Natural killer cell (primary cell): ENCODE data around the gene SH3PXD2A. TPM values are rescaled to one million over a fixed set of nuclear protein-coding genes. Genes with fewer than 3 reads are reported as not detected.

ENCODE experiments used
- ATAC-seq, 3 donors: fragments of 150-1000 bp in 2 of 3; fragments of 200-7000 bp in 1 of 3; cut with Tn5 transposase; 1 replicate in 1 of 3; 2 replicates in 2 of 3; pipeline ENCODE4 v1.10.0; 2021; ENCODE audit warnings: mild to moderate bottlenecking in 2 of 3, moderate library complexity in 2 of 3
- DNase-seq, 2 donors: peaks; one replicate each; pipeline versions ENCODE4 v3.0.0 to v3.0.0-alpha.2; 2013 to 2021; ENCODE audit warnings: mixed read lengths in 1 of 2
- H3K27ac ChIP-seq: one replicate; pipeline ENCODE4 v1.5.1; 2013; ENCODE audit warnings: mild to moderate bottlenecking, low read length
- H3K27me3 ChIP-seq: one replicate; pipeline ENCODE4 v1.6.1; 2013; ENCODE audit warnings: low read length; ENCODE audit not compliant: control insufficient read depth, insufficient read depth
- H3K36me3 ChIP-seq: one replicate; pipeline ENCODE4 v1.6.1; 2013; ENCODE audit warnings: low read length; ENCODE audit not compliant: control insufficient read depth, insufficient read depth
- H3K4me1 ChIP-seq: one replicate; pipeline ENCODE4 v1.6.1; 2013; ENCODE audit warnings: low read length; ENCODE audit not compliant: control insufficient read depth, insufficient read depth
- H3K4me3 ChIP-seq: one replicate; pipeline ENCODE4 v1.5.1; 2013; ENCODE audit warnings: low read length
- H3K9me3 ChIP-seq: one replicate; pipeline ENCODE4 v1.6.1; 2013; ENCODE audit warnings: low read length; ENCODE audit not compliant: control insufficient read depth, insufficient read depth
- H3K27ac Mint-ChIP-seq, 2 donors: one replicate each; pipeline ENCODE4 v1.8.0; 2022; ENCODE audit warnings: mild to moderate bottlenecking in 2 of 2, mixed read lengths in 2 of 2, moderate library complexity in 1 of 2
- H3K27me3 Mint-ChIP-seq, 2 donors: one replicate each; pipeline ENCODE4 v1.8.0; 2022; ENCODE audit warnings: low read depth in 2 of 2, mixed read lengths in 2 of 2
- H3K36me3 Mint-ChIP-seq: one replicate; pipeline ENCODE4 v1.8.0; 2022; ENCODE audit warnings: mixed read lengths
- H3K4me1 Mint-ChIP-seq, 2 donors: one replicate each; pipeline ENCODE4 v1.8.0; 2022; ENCODE audit warnings: mixed read lengths in 2 of 2
- H3K4me3 Mint-ChIP-seq: one replicate; pipeline ENCODE4 v1.8.0; 2022; ENCODE audit warnings: mild to moderate bottlenecking, moderate library complexity, mixed read lengths
- H3K9me3 Mint-ChIP-seq, 2 donors: one replicate each; pipeline ENCODE4 v1.8.0; 2022; ENCODE audit warnings: mixed read lengths in 2 of 2
- CTCF ChIP-seq: fragments of 200-600 bp; IDR thresholded peaks from one replicate; pipeline ENCODE4 v1.8.0; 2022; ENCODE audit warnings: antibody characterized with exemption
- WGBS: methylation state at CpG from one replicate; pipeline ENCODE4 v1.1.7; 2013; ENCODE audit warnings: missing lambda C conversion rate; ENCODE audit not compliant: insufficient coverage; 5-methylcytosine and 5-hydroxymethylcytosine counted together
- intact Hi-C: fragments of 100-400 bp; cut with micrococcal nuclease; formaldehyde crosslinking; loops from one replicate; pipeline ENCODE4 v1.14.2; 2022
- total RNA-seq, 4 donors: library from RNA; stranded (reverse); fragments of 120-200 nt in 1 of 4; gene quantifications; one replicate each; pipeline versions ENCODE4 v1.2.3 to v1.2.4, GENCODE V29; 2013 to 2022

The SH3PXD2A gene
- total RNA-seq, 3 donors from 2014 or later (not counting 1 experiment from before 2014, with no cell fraction given), result 3.3 to 7.0 (median 4.9) TPM

- TF ChIP-seq CTCF, result no peak
- no peak overlapping the region for H3K27ac Mint-ChIP-seq
- no peaks in the 10 kb centered on the region for H3K9me3 Mint-ChIP-seq
- no peaks in the 10 kb centered on the region for H3K4me1 Mint-ChIP-seq
- no peaks in the 10 kb centered on the region for H3K36me3 Mint-ChIP-seq
- ATAC-seq, result no peak
- intact Hi-C loops, result no loop called here
- DNase-seq, result no peak
- H3K4me3 Mint-ChIP-seq, result no peak overlapping the region
- H3K4me1 ChIP-seq, result no peaks in the 10 kb centered on the region
- no peaks in the 10 kb centered on the region for H3K9me3 ChIP-seq
- no peak overlapping the region for H3K4me3 ChIP-seq
- 85% methylated on average over 10 of the region's 10 CpGs for WGBS
- H3K27me3 ChIP-seq, result no peaks in the 10 kb centered on the region
- no peak overlapping the region for H3K27ac ChIP-seq
- no peaks in the 10 kb centered on the region for H3K27me3 Mint-ChIP-seq
- no peaks in the 10 kb centered on the region for H3K36me3 ChIP-seq
These were observed 282.8 kb downstream of the SH3PXD2A start for GRCh38 chr10:103572347-103573204.

GRCh38 chr10:103571656-103571975, 283.8 kb downstream of the SH3PXD2A start:
- intact Hi-C loops, result no loop called here
- no peaks in the 10 kb centered on the region for H3K27me3 Mint-ChIP-seq
- H3K4me1 Mint-ChIP-seq, result no peaks in the 10 kb centered on the region
- ATAC-seq, result no peak
- no peaks in the 10 kb centered on the region for H3K27me3 ChIP-seq
- no peak for DNase-seq
- H3K4me1 ChIP-seq, result no peaks in the 10 kb centered on the region
- H3K4me3 Mint-ChIP-seq, result no peak overlapping the region
- H3K9me3 Mint-ChIP-seq, result no peaks in the 10 kb centered on the region
- no peak overlapping the region for H3K4me3 ChIP-seq
- no peaks in the 10 kb centered on the region for H3K36me3 ChIP-seq
- no peak overlapping the region for H3K27ac ChIP-seq
- no peak overlapping the region for H3K27ac Mint-ChIP-seq
- H3K36me3 Mint-ChIP-seq, result no peaks in the 10 kb centered on the region
- TF ChIP-seq CTCF, result no peak
- no peaks in the 10 kb centered on the region for H3K9me3 ChIP-seq
- WGBS, result 92% methylated on average over 18 of the region's 18 CpGs

- Mint-ChIP-seq H3K27me3 (peaks cover 0 to 3% of the 10 kb centered on the region in 2 donors), H3K4me1 (no peaks in the 10 kb centered on the region), H3K9me3 (no peaks in the 10 kb centered on the region), H3K4me3 (no peak overlapping the region), H3K36me3 (no peaks in the 10 kb centered on the region), H3K27ac (no peak overlapping the region)
- WGBS, result 91% methylated on average over 28 of the region's 28 CpGs
- H3K27me3 ChIP-seq, result no peaks in the 10 kb centered on the region
- H3K4me1 ChIP-seq, result no peaks in the 10 kb centered on the region
- DNase-seq (no peak), ATAC-seq (no peak)
- H3K9me3 ChIP-seq, result no peaks in the 10 kb centered on the region
- intact Hi-C loops, result no loop called here
- H3K4me3 ChIP-seq, result no peak overlapping the region
- no peak overlapping the region for H3K27ac ChIP-seq
- no peaks in the 10 kb centered on the region for H3K36me3 ChIP-seq
- TF ChIP-seq CTCF, result no peak
These were observed 284.3 kb downstream of the SH3PXD2A start for GRCh38 chr10:103570844-103571655.
